K562 (cell line): ENCODE results near the gene VPS13C.

ENCODE experiments used
- ADNP ChIP-seq: fragments of 200-800 bp; sonication (Bioruptor generic); IDR thresholded peaks from 2 replicates; pipeline ENCODE4 v1.6.1; 2016; ENCODE audit warnings: missing genetic modification characterization, missing compliant biosample characterization
- ATF1 ChIP-seq, 2 experiments: fragments of 450-650 bp in 1 of 2; IDR thresholded peaks; 2 replicates each; pipeline ENCODE4 v1.6.1; 2016; ENCODE audit warnings: missing compliant biosample characterization in 1 of 2, missing genetic modification characterization in 1 of 2
- EZH2 ChIP-seq: IDR thresholded peaks from 2 replicates; pipeline ENCODE4 v1.6.1; 2012; ENCODE audit warnings: low read depth, mild to moderate bottlenecking, inconsistent platforms, low read length, borderline replicate concordance
- FOXK2 ChIP-seq, 2 experiments: fragments of 450-650 bp; IDR thresholded peaks in 1 of 2; conservative IDR thresholded peaks in 1 of 2; 2 replicates each; pipeline ENCODE4 v1.6.1; 2016; ENCODE audit warnings: low read depth in 2 of 2, mild to moderate bottlenecking in 1 of 2
- THRAP3 ChIP-seq: fragments of 450-650 bp; IDR thresholded peaks from 2 replicates; pipeline ENCODE4 v1.6.1; 2016; ENCODE audit warnings: mild to moderate bottlenecking, inconsistent platforms, borderline replicate concordance
- TF ChIP-seq, protein P1 (sequence below), 2 experiments: fragments of 450-650 bp in 1 of 2; sonication (generic) in 1 of 2; formaldehyde crosslinking in 1 of 2; IDR thresholded peaks; 2 replicates each; pipeline versions ENCODE4 v1.7.1 to v1.9.0; 2016 to 2022; ENCODE audit warnings: inconsistent platforms in 1 of 2, mild to moderate bottlenecking in 1 of 2, missing genetic modification reagents in 1 of 2

DNA sequence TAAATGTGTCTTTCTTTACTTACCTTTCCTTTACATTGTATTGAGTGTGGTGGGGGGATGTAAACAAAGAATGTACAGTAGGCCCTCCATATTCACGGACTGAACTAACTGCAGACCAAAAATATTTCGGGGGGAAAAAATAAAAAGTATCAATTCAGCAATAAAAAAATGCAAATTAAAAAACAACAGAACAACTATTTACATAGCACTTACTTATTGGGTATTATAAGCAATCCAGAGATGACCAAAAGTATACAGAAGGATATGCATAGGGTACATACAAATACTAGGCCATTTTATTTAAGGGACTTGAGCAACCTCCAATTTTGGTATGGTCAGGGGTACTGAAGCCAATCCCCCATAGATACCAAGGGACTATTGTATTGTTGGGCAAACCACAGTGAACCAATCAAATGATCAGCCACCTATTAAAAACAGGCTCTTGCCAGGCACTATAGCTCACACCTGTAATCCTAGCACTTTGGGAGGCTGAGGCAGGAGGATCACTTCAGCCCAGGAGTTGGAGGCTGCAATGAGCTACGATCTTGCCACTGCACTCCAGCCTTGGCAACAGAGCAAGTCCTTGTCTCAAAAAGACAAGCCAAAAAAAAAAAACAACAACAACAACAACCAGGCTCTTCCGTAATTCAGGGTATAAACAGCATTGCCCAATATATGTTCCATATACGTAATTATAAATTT, 1.8 kb downstream of the VPS13C start:
- TF ChIP-seq ATF1 (CRISPR knock-in tag; IDR thresholded peaks at IDR 0.05) (no peak), ATF1 (tag; IDR thresholded peaks at IDR 0.05) (no peak), ADNP (tag) (no peak), FOXK2 (conservative IDR thresholded peaks at IDR 0.05 in 1 of 2, IDR thresholded peaks at IDR 0.05 in 1 of 2; ENCODE audit: low read depth in 2 of 2) (no peak), THRAP3 (no peak), EZH2 (no peak)
- TF ChIP-seq, protein P1, sequence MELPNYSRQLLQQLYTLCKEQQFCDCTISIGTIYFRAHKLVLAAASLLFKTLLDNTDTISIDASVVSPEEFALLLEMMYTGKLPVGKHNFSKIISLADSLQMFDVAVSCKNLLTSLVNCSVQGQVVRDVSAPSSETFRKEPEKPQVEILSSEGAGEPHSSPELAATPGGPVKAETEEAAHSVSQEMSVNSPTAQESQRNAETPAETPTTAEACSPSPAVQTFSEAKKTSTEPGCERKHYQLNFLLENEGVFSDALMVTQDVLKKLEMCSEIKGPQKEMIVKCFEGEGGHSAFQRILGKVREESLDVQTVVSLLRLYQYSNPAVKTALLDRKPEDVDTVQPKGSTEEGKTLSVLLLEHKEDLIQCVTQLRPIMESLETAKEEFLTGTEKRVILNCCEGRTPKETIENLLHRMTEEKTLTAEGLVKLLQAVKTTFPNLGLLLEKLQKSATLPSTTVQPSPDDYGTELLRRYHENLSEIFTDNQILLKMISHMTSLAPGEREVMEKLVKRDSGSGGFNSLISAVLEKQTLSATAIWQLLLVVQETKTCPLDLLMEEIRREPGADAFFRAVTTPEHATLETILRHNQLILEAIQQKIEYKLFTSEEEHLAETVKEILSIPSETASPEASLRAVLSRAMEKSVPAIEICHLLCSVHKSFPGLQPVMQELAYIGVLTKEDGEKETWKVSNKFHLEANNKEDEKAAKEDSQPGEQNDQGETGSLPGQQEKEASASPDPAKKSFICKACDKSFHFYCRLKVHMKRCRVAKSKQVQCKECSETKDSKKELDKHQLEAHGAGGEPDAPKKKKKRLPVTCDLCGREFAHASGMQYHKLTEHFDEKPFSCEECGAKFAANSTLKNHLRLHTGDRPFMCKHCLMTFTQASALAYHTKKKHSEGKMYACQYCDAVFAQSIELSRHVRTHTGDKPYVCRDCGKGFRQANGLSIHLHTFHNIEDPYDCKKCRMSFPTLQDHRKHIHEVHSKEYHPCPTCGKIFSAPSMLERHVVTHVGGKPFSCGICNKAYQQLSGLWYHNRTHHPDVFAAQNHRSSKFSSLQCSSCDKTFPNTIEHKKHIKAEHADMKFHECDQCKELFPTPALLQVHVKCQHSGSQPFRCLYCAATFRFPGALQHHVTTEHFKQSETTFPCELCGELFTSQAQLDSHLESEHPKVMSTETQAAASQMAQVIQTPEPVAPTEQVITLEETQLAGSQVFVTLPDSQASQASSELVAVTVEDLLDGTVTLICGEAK (IDR thresholded peaks at IDR 0.05): no peak
- TF ChIP-seq, protein P1 (CRISPR knock-in tag; IDR thresholded peaks at IDR 0.05): no peak
